Retinal pigment epithelial cell (primary cell): ENCODE data around the gene CLIC3.

Source experiments
- DNase-seq: peaks from one replicate; pipeline ENCODE4 v3.0.0-alpha.2; 2010; ENCODE audit warnings: low read depth
- H3K4me3 ChIP-seq: 2 replicates; pipeline ENCODE4 v1.5.1; 2011; ENCODE audit warnings: mild to moderate bottlenecking, low read length, control low read depth, moderate library complexity
- CTCF ChIP-seq: conservative IDR thresholded peaks from 2 replicates; pipeline ENCODE4 v1.5.1; 2011; ENCODE audit warnings: low read depth, low read length, control low read depth, inconsistent platforms

Gene CLIC3

GRCh38 chr9:137040568-137040967 lies 44.2 kb upstream of the CLIC3 start:
- TF ChIP-seq CTCF = no peak
- DNase-seq = no peak

GRCh38 chr9:137039611-137040366 lies 43.4 kb upstream of the CLIC3 start:
- H3K4me3 ChIP-seq = no peak overlapping the region
- no peak for TF ChIP-seq CTCF
- no peak for DNase-seq

More at GRCh38 chr9:137040568-137040967, 44.2 kb upstream of the CLIC3 start:
- no peak overlapping the region for H3K4me3 ChIP-seq

GRCh38 chr9:137038916-137039315 lies 42.5 kb upstream of the CLIC3 start:
- no peak overlapping the region for H3K4me3 ChIP-seq
- no peak for DNase-seq
- no peak for TF ChIP-seq CTCF

- no peak overlapping the region for H3K4me3 ChIP-seq
- no peak for TF ChIP-seq CTCF
- DNase-seq = no peak
Measured at GRCh38 chr9:137037483-137037882, 41.1 kb upstream of the CLIC3 start.

- DNase-seq = no peak
- TF ChIP-seq CTCF = no peak
- no peak overlapping the region for H3K4me3 ChIP-seq
Measured at GRCh38 chr9:137037035-137037434, 40.7 kb upstream of the CLIC3 start.

- TF ChIP-seq CTCF = no peak
- no peak for DNase-seq
- no peak overlapping the region for H3K4me3 ChIP-seq
Measured at GRCh38 chr9:137035937-137036336, 39.6 kb upstream of the CLIC3 start.

GRCh38 chr9:137035507-137035834 lies 39.1 kb upstream of the CLIC3 start:
- DNase-seq = no peak
- TF ChIP-seq CTCF = no peak
- H3K4me3 ChIP-seq = no peak overlapping the region
